ENCODE results near the gene CES1. TPM values are rescaled to one million over a fixed set of nuclear protein-coding genes. Genes with fewer than 3 reads are reported as not detected.
"Not testable (repeated sequence)": the region's sequence is repeated elsewhere in the genome, so short reads cannot be mapped to it uniquely, and the experiment has no call there.

CES1 gene
- total RNA-seq, 1 experiment from 2014 or later = not detected

GRCh38 chr16:55790240-55790639 lies 42.7 kb downstream of the CES1 start:
- H3K4me1 ChIP-seq; H3K4me3 ChIP-seq; H3K9me3 ChIP-seq (replicated peaks); H3K27me3 ChIP-seq; DNase-seq; H3K36me3 ChIP-seq; H3K27ac ChIP-seq: not testable (repeated sequence)

- H3K4me1 ChIP-seq; DNase-seq; H3K27ac ChIP-seq; H3K36me3 ChIP-seq; H3K4me3 ChIP-seq; H3K9me3 ChIP-seq (replicated peaks); H3K27me3 ChIP-seq: not testable (repeated sequence)
Measured at GRCh38 chr16:55782793-55783091, 50.2 kb downstream of the CES1 start.

GRCh38 chr16:55782091-55782792 lies 50.7 kb downstream of the CES1 start:
- not testable (repeated sequence) for H3K9me3 ChIP-seq (replicated peaks); H3K36me3 ChIP-seq; H3K4me1 ChIP-seq; H3K27ac ChIP-seq; H3K4me3 ChIP-seq; DNase-seq; H3K27me3 ChIP-seq

- DNase-seq; H3K4me3 ChIP-seq; H3K36me3 ChIP-seq; H3K27ac ChIP-seq; H3K4me1 ChIP-seq; H3K27me3 ChIP-seq; H3K9me3 ChIP-seq (replicated peaks): not testable (repeated sequence)
Measured at GRCh38 chr16:55781456-55781855, 51.4 kb downstream of the CES1 start.

GRCh38 chr16:55780095-55780407 lies 52.8 kb downstream of the CES1 start:
- not testable (repeated sequence) for H3K27me3 ChIP-seq; H3K4me1 ChIP-seq; H3K27ac ChIP-seq; H3K9me3 ChIP-seq (replicated peaks); H3K36me3 ChIP-seq; H3K4me3 ChIP-seq; DNase-seq

- H3K36me3 ChIP-seq = no peaks in the 10 kb centered on the region
- no peak overlapping the region for H3K4me3 ChIP-seq
- no peak for DNase-seq
- H3K27ac ChIP-seq = no peak overlapping the region
- no peaks in the 10 kb centered on the region for H3K4me1 ChIP-seq
- H3K27me3 ChIP-seq = no peaks in the 10 kb centered on the region
- no peaks in the 10 kb centered on the region for H3K9me3 ChIP-seq (replicated peaks)
Measured at GRCh38 chr16:55779402-55780094, 53.3 kb downstream of the CES1 start.

- Histone ChIP-seq H3K27ac (no peak overlapping the region), H3K27me3 (no peaks in the 10 kb centered on the region), H3K36me3 (no peaks in the 10 kb centered on the region), H3K4me1 (no peaks in the 10 kb centered on the region), H3K9me3 (replicated peaks) (no peaks in the 10 kb centered on the region), H3K4me3 (no peak overlapping the region)
- DNase-seq = no peak
Measured at GRCh38 chr16:55778757-55779156, 54.1 kb downstream of the CES1 start.

GRCh38 chr16:55775857-55776256 lies 57.0 kb downstream of the CES1 start:
- H3K36me3 ChIP-seq = no peaks in the 10 kb centered on the region
- H3K27me3 ChIP-seq = no peaks in the 10 kb centered on the region
- no peaks in the 10 kb centered on the region for H3K9me3 ChIP-seq (replicated peaks)
- no peaks in the 10 kb centered on the region for H3K4me1 ChIP-seq
- no peak overlapping the region for H3K27ac ChIP-seq
- H3K4me3 ChIP-seq = no peak overlapping the region
- no peak for DNase-seq

- Histone ChIP-seq H3K27ac (no peak overlapping the region), H3K9me3 (replicated peaks) (no peaks in the 10 kb centered on the region), H3K4me3 (no peak overlapping the region), H3K4me1 (no peaks in the 10 kb centered on the region), H3K27me3 (no peaks in the 10 kb centered on the region), H3K36me3 (no peaks in the 10 kb centered on the region)
- no peak for DNase-seq
Measured at GRCh38 chr16:55773859-55774549, 58.9 kb downstream of the CES1 start.

GRCh38 chr16:55765161-55765560 lies 67.7 kb downstream of the CES1 start:
- H3K4me3 ChIP-seq = no peak overlapping the region
- H3K27me3 ChIP-seq = no peaks in the 10 kb centered on the region
- no peaks in the 10 kb centered on the region for H3K4me1 ChIP-seq
- no peak overlapping the region for H3K27ac ChIP-seq
- no peak for DNase-seq
- H3K9me3 ChIP-seq (replicated peaks) = no peaks in the 10 kb centered on the region
- H3K36me3 ChIP-seq = no peaks in the 10 kb centered on the region

GRCh38 chr16:55760310-55761001 lies 72.4 kb downstream of the CES1 start:
- no peak overlapping the region for H3K4me3 ChIP-seq
- no peak overlapping the region for H3K27ac ChIP-seq
- no peaks in the 10 kb centered on the region for H3K9me3 ChIP-seq (replicated peaks)
- H3K36me3 ChIP-seq = no peaks in the 10 kb centered on the region
- no peaks in the 10 kb centered on the region for H3K4me1 ChIP-seq
- H3K27me3 ChIP-seq = no peaks in the 10 kb centered on the region
- DNase-seq = no peak

GRCh38 chr16:55759965-55760309 lies 73.0 kb downstream of the CES1 start:
- H3K36me3 ChIP-seq; H3K27ac ChIP-seq; DNase-seq; H3K9me3 ChIP-seq (replicated peaks); H3K4me3 ChIP-seq; H3K27me3 ChIP-seq; H3K4me1 ChIP-seq: not testable (repeated sequence)

GRCh38 chr16:55757595-55758527 lies 75.0 kb downstream of the CES1 start:
- not testable (repeated sequence) for DNase-seq; H3K36me3 ChIP-seq; H3K4me1 ChIP-seq; H3K27me3 ChIP-seq; H3K4me3 ChIP-seq; H3K27ac ChIP-seq; H3K9me3 ChIP-seq (replicated peaks)

GRCh38 chr16:55756963-55757362 lies 75.9 kb downstream of the CES1 start:
- H3K4me1 ChIP-seq = no peaks in the 10 kb centered on the region

More at GRCh38 chr16:55756963-55757362, 75.9 kb downstream of the CES1 start:
- H3K4me3 ChIP-seq = no peak overlapping the region
- H3K36me3 ChIP-seq = no peaks in the 10 kb centered on the region
- H3K27ac ChIP-seq = no peak overlapping the region
- no peaks in the 10 kb centered on the region for H3K27me3 ChIP-seq
- H3K9me3 ChIP-seq (replicated peaks) = no peaks in the 10 kb centered on the region
- DNase-seq = no peak
